ENCODE results near the gene UCK1. TPM values are rescaled to one million over a fixed set of nuclear protein-coding genes. Genes with fewer than 3 reads are reported as not detected.

UCK1 gene
- total and polyA plus RNA-seq, 2 of the 8 experiments (the other 6 are each of a cell fraction or from before 2014, with no cell fraction given), result 35.1 to 42.0 TPM

DNA sequence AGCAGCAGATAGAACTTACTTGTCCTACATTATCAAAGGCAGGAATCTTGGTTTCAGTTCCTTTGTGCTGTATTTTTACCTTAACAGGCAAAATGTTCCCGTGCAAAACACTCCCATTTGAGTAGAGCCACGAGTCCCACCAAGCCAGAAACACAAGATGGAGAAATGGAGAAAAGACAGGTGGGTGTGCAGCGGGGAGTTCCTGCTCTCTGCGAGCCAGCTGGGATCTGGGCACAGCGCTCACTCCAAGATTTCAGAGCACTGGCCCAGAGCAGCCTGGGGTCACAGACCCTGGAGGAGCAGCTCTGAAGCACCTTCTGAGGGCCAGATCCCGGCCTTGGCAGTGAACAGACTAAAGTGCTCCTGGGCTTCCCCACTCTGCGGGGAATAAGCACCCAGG, 2.9 kb downstream of the UCK1 start:
- H3K27me3 ChIP-seq (replicated peaks in 1 of 4; ENCODE audit: control insufficient read depth in 3 of 4, extremely low read depth in 1 of 4, insufficient read depth in 3 of 4, low read length in 3 of 4), result no peaks in the 10 kb centered on the region
- 0 out of 2 replicates have a peak, but pooled peaks cover 4% of the 10 kb centered on the region for H3K79me1 ChIP-seq (ENCODE audit: low read depth, low read length)
- no peak overlapping the region for H3K23ac ChIP-seq (ENCODE audit: insufficient read length)
- no peak overlapping the region for H3K4me3 ChIP-seq (ENCODE audit: extremely low read depth in 1 of 4, insufficient read depth in 2 of 4, low read depth in 3 of 4, low read length in 4 of 4)
- POLR2A ChIA-PET (ENCODE audit: partially characterized antibody), result interaction anchor here (0.6 to 5.0 kb wide), 4 partner anchors 10 to 203 kb away, joined by 3 to 22 read pairs (median 8); no protein-coding TSS in a partner anchor
- H2BK20ac ChIP-seq (ENCODE audit: low read length), result no peak overlapping the region
- H3K14ac ChIP-seq (ENCODE audit: insufficient read length), result no peak overlapping the region
- no peak overlapping the region for H3K27ac ChIP-seq (ENCODE audit: low read depth, low read length)
- H4K8ac ChIP-seq (ENCODE audit: extremely low read depth, insufficient read depth, low read length), result no peak overlapping the region
- H3K4me1 ChIP-seq (replicated peaks in 1 of 4; ENCODE audit: control insufficient read depth in 3 of 4, insufficient read depth in 4 of 4, low read length in 3 of 4), result peaks cover 0 to 8% (median 4%) of the 10 kb centered on the region in 4 experiments; a peak in 6 of 7 replicates
- FAIRE-seq (no peak), DNase-seq (ENCODE audit: low read depth in 1 of 2, low spot score in 2 of 2) (no peak)
- no peak overlapping the region for H2AK5ac ChIP-seq (ENCODE audit: low read depth, low read length)
- H3K79me2 ChIP-seq (ENCODE audit: control insufficient read depth in 1 of 2, insufficient read depth in 2 of 2, low read length in 2 of 2), result peaks cover 0 to 6% of the 10 kb centered on the region in 2 experiments; a peak in 1 of 4 replicates
- H3K4me2 ChIP-seq (ENCODE audit: insufficient read depth in 1 of 2, low read depth in 2 of 2, low read length in 2 of 2), result no peak overlapping the region
- CTCF ChIA-PET (ENCODE audit: partially characterized antibody), result interaction anchor here (0.8 to 1.4 kb wide), 3 partner anchors 193 to 215 kb away, joined by 3 to 4 read pairs (median 3); no protein-coding TSS in a partner anchor
- H3K9me3 ChIP-seq (ENCODE audit: insufficient read depth in 2 of 2, low read depth in 1 of 2, low read length in 1 of 2), result no peaks in the 10 kb centered on the region
- H3K36me3 ChIP-seq (ENCODE audit: control insufficient read depth in 2 of 4, insufficient read depth in 4 of 4, low read length in 3 of 4), result peaks cover 14 to 47% (median 36%) of the 10 kb centered on the region in 4 experiments; a peak in 7 of 8 replicates
- no peak overlapping the region for H3K56ac ChIP-seq (replicated peaks; ENCODE audit: insufficient read length, low read depth, low read length)
- H3K9ac ChIP-seq (replicated peaks in 1 of 4; ENCODE audit: extremely low read depth in 1 of 4, low read depth in 3 of 4, low read length in 3 of 4), result no peak overlapping the region
- no peak overlapping the region for H4K5ac ChIP-seq (ENCODE audit: insufficient read length, low read depth, low read length)
- no peak overlapping the region for H2BK5ac ChIP-seq (ENCODE audit: low read depth, low read length)
- WGBS, 2 experiments (ENCODE audit: extremely low coverage in 1 of 2, insufficient coverage in 1 of 2, insufficient read length in 1 of 2, insufficient replicate concordance in 2 of 2, low coverage in 1 of 2, low lambda C conversion rate in 2 of 2, missing lambda C conversion rate in 1 of 2), result 93% methylated on average over 7 of the region's 7 CpGs; no CpG with 5 or more reads in 1 of the 2 experiments
- H3K23me2 ChIP-seq (ENCODE audit: low read depth, low read length), result peaks cover 5% of the 10 kb centered on the region; the same call in 1 of the 2 replicates
- H2BK15ac ChIP-seq (ENCODE audit: low read length), result no peak overlapping the region
- H4K20me1 ChIP-seq (replicated peaks in 1 of 2; ENCODE audit: control insufficient read depth in 1 of 2, insufficient read depth in 2 of 2, low read length in 2 of 2), result peaks cover 3 to 6% of the 10 kb centered on the region in 2 experiments
- no peak overlapping the region for H4K91ac ChIP-seq (replicated peaks; ENCODE audit: insufficient read length, low read length)
- H3K4ac ChIP-seq (replicated peaks; ENCODE audit: insufficient read length, low read depth, low read length), result no peak overlapping the region
- H3K18ac ChIP-seq (ENCODE audit: extremely low read depth, low read length), result no peak overlapping the region
- no peak overlapping the region for H2BK120ac ChIP-seq (replicated peaks; ENCODE audit: low read depth, low read length)
- no peak overlapping the region for H2AFZ ChIP-seq (ENCODE audit: low read length)
- H2BK12ac ChIP-seq (ENCODE audit: low read depth, low read length), result no peak overlapping the region
- TF ChIP-seq TAF1 (IDR thresholded peaks at IDR 0.05; ENCODE audit: low read depth, low read length), result no peak
- no peak for TF ChIP-seq ASH2L (IDR thresholded peaks at IDR 0.05; ENCODE audit: low read length)
- no peak for TF ChIP-seq GTF2F1 (IDR thresholded peaks at IDR 0.05; ENCODE audit: borderline replicate concordance, low read depth, low read length)
- TF ChIP-seq USF2 (IDR thresholded peaks at IDR 0.05; ENCODE audit: low read length), result no peak
- no peak for TF ChIP-seq RAD21 (IDR thresholded peaks at IDR 0.05 in 1 of 2, conservative IDR thresholded peaks at IDR 0.05 in 1 of 2; ENCODE audit: low read depth in 2 of 2, low read length in 2 of 2)
- TF ChIP-seq SP2 (IDR thresholded peaks at IDR 0.05; ENCODE audit: low read length), result no peak
- no peak for TF ChIP-seq JUN (IDR thresholded peaks at IDR 0.05; ENCODE audit: low read depth, low read length)
- no peak for TF ChIP-seq SIX5 (IDR thresholded peaks at IDR 0.05; ENCODE audit: low read depth, low read length)
- TF ChIP-seq RXRA (IDR thresholded peaks at IDR 0.05; ENCODE audit: insufficient read depth, low read depth, low read length), result no peak
- no peak for TF ChIP-seq HDAC6 (IDR thresholded peaks at IDR 0.05; ENCODE audit: low read depth, low read length)
- TF ChIP-seq CTBP2 (IDR thresholded peaks at IDR 0.05; ENCODE audit: borderline replicate concordance, insufficient read depth, insufficient read length, low read length), result no peak
- TF ChIP-seq JUND (IDR thresholded peaks at IDR 0.05; ENCODE audit: low read length), result no peak
- no peak for TF ChIP-seq SP4 (IDR thresholded peaks at IDR 0.05; ENCODE audit: low read length)

All from H1 (cell line).